Heart right ventricle (tissue), 16 donors: ENCODE results near the gene ROBO1. TPM values are rescaled to one million over a fixed set of nuclear protein-coding genes. Genes with fewer than 3 reads are reported as not detected.

ENCODE experiments used
- ATAC-seq, 8 donors: fragments of 200-7000 bp; cut with Tn5 transposase; one replicate each; pipeline ENCODE4 v1.9.1; 2020; ENCODE audit warnings: mild to moderate bottlenecking in 8 of 8, moderate library complexity in 8 of 8, moderate number of reproducible peaks in 1 of 8
- DNase-seq, 2 donors: peaks; one replicate each; pipeline ENCODE4 v3.0.0-alpha.2; 2020
- H3K27ac ChIP-seq, 10 donors: fragments of 200-600 bp; sonication (generic) in 2 of 10; one replicate each; pipeline versions ENCODE4 v1.5.0 to v1.8.0; 2020 to 2022; ENCODE audit warnings: mild to moderate bottlenecking in 3 of 10
- H3K27me3 ChIP-seq, 7 donors: fragments of 200-600 bp; one replicate each; pipeline ENCODE4 v1.8.0; 2021 to 2022; ENCODE audit warnings: mild to moderate bottlenecking in 2 of 7
- H3K36me3 ChIP-seq, 9 donors: fragments of 200-600 bp; sonication (generic) in 1 of 9; one replicate each; pipeline versions ENCODE4 v1.5.0 to v1.8.0; 2020 to 2022; ENCODE audit warnings: mild to moderate bottlenecking in 2 of 9
- H3K4me1 ChIP-seq, 9 donors: fragments of 200-600 bp; sonication (generic) in 1 of 9; one replicate each; pipeline versions ENCODE4 v1.5.0 to v1.8.0; 2020 to 2022; ENCODE audit warnings: mild to moderate bottlenecking in 4 of 9
- H3K4me3 ChIP-seq, 10 donors: fragments of 200-600 bp; sonication (generic) in 2 of 10; one replicate each; pipeline versions ENCODE4 v1.5.0 to v1.8.0; 2020 to 2022; ENCODE audit warnings: mild to moderate bottlenecking in 7 of 10, moderate library complexity in 2 of 10
- H3K9me3 ChIP-seq, 11 donors: fragments of 200-600 bp in 10 of 11; sonication (generic) in 2 of 11; one replicate each; pipeline versions ENCODE4 v1.5.0 to v1.8.0; 2013 to 2022; ENCODE audit warnings: mild to moderate bottlenecking in 2 of 11, control low read depth in 1 of 11, moderate library complexity in 1 of 11
- CTCF ChIP-seq, 9 donors: fragments of 200-600 bp; sonication (generic) in 2 of 9; IDR thresholded peaks; one replicate each; pipeline versions ENCODE4 v1.5.0 to v1.8.0; 2021 to 2022; ENCODE audit warnings: antibody characterized with exemption in 9 of 9, mild to moderate bottlenecking in 5 of 9, moderate library complexity in 1 of 9
- WGBS, 2 donors: extraction: QIAGEN DNeasy Blood & Tissue Kit; methylation state at CpG; one replicate each; pipeline ENCODE4 v1.1.7; 2013; ENCODE audit warnings: inconsistent platforms in 1 of 2; 5-methylcytosine and 5-hydroxymethylcytosine counted together
- intact Hi-C, 10 donors: fragments of 100-400 bp; cut with DNase I; formaldehyde crosslinking; loops; one replicate each; pipeline versions ENCODE4 v1.11.1 to v1.14.2; 2022
- polyA plus RNA-seq, 2 donors: library from polyadenylated mRNA; stranded (reverse); fragments of 200-250 nt; gene quantifications; one replicate each; pipeline ENCODE4 v1.2.3, GENCODE V29; 2013
- total RNA-seq, 10 donors: library from RNA; stranded (reverse); fragmentation: NEBNext Ultra II Directional in 3 of 10; extraction: Animal tissue kit (Norgen Biotek cat#: 25700) in 3 of 10; gene quantifications; one replicate each; pipeline versions ENCODE4 v1.2.1 to v1.2.4, GENCODE V29; 2021 to 2023
- donor health status: Arrhythmogenic right ventricular cardiomyopathy.
- donor health status: ischemic (EF 13 %, LVEDD 7.1; RV severe dilation, severe dysfunction).
- donor health status: healthy with polysubstance abuse.
- donor health status: DM: no; HTN: yes; CAD: no.
- donor health status: DM: no; HTN: no; CAD: no.
- donor health status: ischemic (EF 25% LVEDD 6.9; RV normal size, moderate dysfunction).
- donor health status: ischemic (EF 25% LVEDD 5.7; RV mildly dilated, moderate dysfunction).
- donor health status: healthy.
- donor health status: DM: yes; HTN: yes; CAD: no.
- donor health status: Ischemic cardiomyopathy.
- donor health status: ischemic (EF 35%, LVEDD 5.7; RV mildly dilated, moderate dysfunction).
- donor health status: nonischemic (EF 11% LVEDD 7.7; RV severe dilation, severe dysfunction).
- donor health status: DM: yes; HTN: yes; CAD: no.
- donor health status: PGD.
- donor health status: ischemic (EF 29% LVEDD 5.4; RV normal size, mild dysfunction).
- donor health status: nonischemic (EF 23%, LVEDD 6.1; RV moderate dilation, normal function).

Gene ROBO1
- total and polyA plus RNA-seq, 12 donors = 2.8 to 13.9 (median 5.6) TPM

GRCh38 chr3:78880603-78881461, 887.0 kb downstream of the ROBO1 start:
- no peak for TF ChIP-seq CTCF (IDR thresholded peaks at IDR 0.05)
- 70 to 72% methylated on average over 8 of the region's 8 CpGs for WGBS, 2 donors
- Histone ChIP-seq H3K9me3 (no peaks in the 10 kb centered on the region), H3K4me3 (peak overlapping the region in 3 of 10 donors; percentile 8 to 20 (median 13)), H3K27me3 (no peaks in the 10 kb centered on the region), H3K36me3 (no peaks in the 10 kb centered on the region), H3K27ac (peak overlapping the region in 8 of 10 donors; percentile 11 to 64 (median 52)), H3K4me1 (peaks cover 0 to 26% (median 0%) of the 10 kb centered on the region in 9 donors)
- intact Hi-C loops = no loop called here
- peak in 7 of 8 donors; percentile 69 to 93 (median 89) for ATAC-seq
- no peak for DNase-seq

GRCh38 chr3:78879295-78879860, 888.4 kb downstream of the ROBO1 start:
- DNase-seq (no peak), ATAC-seq (peak in 1 of 8 donors; percentile 37)
- no peaks in the 10 kb centered on the region for H3K36me3 ChIP-seq
- H3K4me1 ChIP-seq = peaks cover 0 to 26% (median 0%) of the 10 kb centered on the region in 9 donors
- no peak overlapping the region for H3K4me3 ChIP-seq
- no peaks in the 10 kb centered on the region for H3K9me3 ChIP-seq
- intact Hi-C loops = no loop called here
- peak overlapping the region in 2 of 10 donors; percentile 24 to 30 for H3K27ac ChIP-seq
- H3K27me3 ChIP-seq = no peaks in the 10 kb centered on the region
- 56 to 66% methylated on average over 7 of the region's 7 CpGs for WGBS, 2 donors
- TF ChIP-seq CTCF (IDR thresholded peaks at IDR 0.05) = no peak

- DNase-seq (no peak), ATAC-seq (no peak)
- Histone ChIP-seq H3K4me3 (no peak overlapping the region), H3K36me3 (no peaks in the 10 kb centered on the region), H3K9me3 (no peaks in the 10 kb centered on the region), H3K27ac (no peak overlapping the region), H3K4me1 (peaks cover 0 to 26% (median 0%) of the 10 kb centered on the region in 9 donors), H3K27me3 (no peaks in the 10 kb centered on the region)
- WGBS, 2 donors = 51 to 53% methylated on average over 1 of the region's 1 CpG
- no peak for TF ChIP-seq CTCF (IDR thresholded peaks at IDR 0.05)
- intact Hi-C loops = no loop called here
Observed at GRCh38 chr3:78878789-78879188, 889.0 kb downstream of the ROBO1 start.

- Histone ChIP-seq H3K27ac (no peak overlapping the region), H3K36me3 (no peaks in the 10 kb centered on the region), H3K27me3 (no peaks in the 10 kb centered on the region), H3K4me3 (no peak overlapping the region), H3K9me3 (no peaks in the 10 kb centered on the region), H3K4me1 (peaks cover 0 to 26% (median under 1%) of the 10 kb centered on the region in 9 donors)
- WGBS, 2 donors = 83 to 89% methylated on average over 4 of the region's 4 CpGs
- DNase-seq = no peak
- ATAC-seq = no peak
- no peak for TF ChIP-seq CTCF (IDR thresholded peaks at IDR 0.05)
- intact Hi-C loops = no loop called here
Observed at GRCh38 chr3:78878011-78878410, 889.8 kb downstream of the ROBO1 start.
